Adipocyte (in vitro differentiated cells): Measurements from ENCODE around the gene MPPED1.

Experiments
- DNase-seq: peaks from one replicate; pipeline ENCODE4 v3.0.0-alpha.2; 2015; ENCODE audit warnings: low read depth
- H3K27me3 ChIP-seq: replicated peaks from 2 replicates; pipeline ENCODE4 v1.7.0; 2013; ENCODE audit warnings: mild to moderate bottlenecking, low read length, moderate library complexity; ENCODE audit not compliant: control insufficient read depth, insufficient read depth
- H3K36me3 ChIP-seq: 2 replicates; pipeline ENCODE4 v1.7.0; 2013; ENCODE audit warnings: low read length, mild to moderate bottlenecking, moderate library complexity; ENCODE audit not compliant: control insufficient read depth, insufficient read depth, severe bottlenecking
- H3K4me1 ChIP-seq: 2 replicates; pipeline ENCODE4 v1.7.0; 2013; ENCODE audit warnings: mild to moderate bottlenecking, low read length, moderate library complexity; ENCODE audit not compliant: control insufficient read depth, insufficient read depth
- H3K4me3 ChIP-seq: 2 replicates; pipeline ENCODE4 v1.7.0; 2013; ENCODE audit warnings: mild to moderate bottlenecking, low read length, moderate library complexity
- H3K9ac ChIP-seq: 2 replicates; pipeline ENCODE4 v1.7.0; 2013; ENCODE audit warnings: mild to moderate bottlenecking, low read length, moderate library complexity
- H3K9me3 ChIP-seq: 2 replicates; pipeline ENCODE4 v1.7.0; 2013; ENCODE audit warnings: mild to moderate bottlenecking, low read length, moderate library complexity; ENCODE audit not compliant: control insufficient read depth

MPPED1 gene

GRCh38 chr22:43462701-43463100 is 50.9 kb downstream of the MPPED1 start:
- Histone ChIP-seq H3K9ac (no peak overlapping the region), H3K27me3 (peaks cover 5% of the 10 kb centered on the region), H3K36me3 (no peaks in the 10 kb centered on the region), H3K9me3 (peaks cover 27% of the 10 kb centered on the region), H3K4me3 (no peak overlapping the region), H3K4me1 (no peaks in the 10 kb centered on the region)
- DNase-seq: no peak

DNA sequence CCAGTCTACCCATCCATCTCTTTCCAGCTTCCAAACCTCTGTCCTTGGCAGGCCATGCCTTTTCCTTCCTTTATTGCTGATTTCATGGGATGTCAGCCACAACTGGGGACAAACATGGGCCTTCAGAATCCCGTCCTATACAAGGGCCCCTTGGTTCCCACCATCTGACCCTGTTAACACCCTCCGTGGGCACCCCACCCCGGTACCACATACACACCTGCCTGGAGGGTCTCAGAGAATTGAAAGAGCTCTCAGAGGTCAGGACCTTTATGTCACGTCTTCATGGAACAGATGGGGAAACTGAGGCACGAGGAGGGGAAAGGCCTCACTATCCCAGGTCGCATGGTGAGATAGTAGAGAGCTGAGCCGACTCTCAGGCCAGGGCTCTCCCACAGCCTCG is 53.0 kb downstream of the MPPED1 start:
- no peak for DNase-seq
- Histone ChIP-seq H3K9me3 (peaks cover 23% of the 10 kb centered on the region), H3K36me3 (no peaks in the 10 kb centered on the region)

DNA sequence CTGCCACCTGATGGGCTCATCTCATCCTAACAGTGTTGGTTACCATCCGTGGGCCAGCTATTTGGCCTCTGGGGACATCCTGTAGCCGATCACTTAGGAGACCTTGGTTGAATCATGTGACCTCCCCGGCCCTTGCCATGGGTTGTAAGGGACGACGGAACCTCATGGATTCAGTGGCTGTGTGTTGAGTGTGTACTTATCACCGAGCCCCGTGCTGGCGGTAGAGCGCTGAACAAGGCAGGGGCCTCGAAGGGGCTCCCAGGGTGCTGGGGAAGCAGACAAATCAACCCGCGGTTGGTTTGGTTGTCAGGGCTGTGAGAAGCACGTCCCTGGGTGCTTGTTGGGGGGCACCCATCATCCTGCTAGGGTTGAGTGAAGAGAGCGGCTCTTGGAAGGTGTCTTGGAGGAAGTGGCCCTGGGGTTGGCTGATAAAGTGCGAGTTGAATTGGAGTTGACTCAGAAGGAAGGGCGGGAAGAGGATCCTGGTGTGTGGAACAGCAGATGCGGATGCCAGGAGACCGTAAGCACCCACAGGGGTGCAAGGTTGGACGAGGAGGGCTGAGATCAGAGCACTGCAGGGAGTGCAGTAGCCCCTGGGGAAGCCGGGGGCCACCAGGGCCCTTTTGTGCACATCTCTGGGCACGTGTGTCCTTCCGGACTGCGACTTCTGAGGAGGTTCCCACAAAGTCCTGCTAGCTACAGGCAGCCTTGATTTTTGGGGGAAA is 53.6 kb downstream of the MPPED1 start:
- no peak overlapping the region for H3K4me3 ChIP-seq
- no peak for DNase-seq
- H3K4me1 ChIP-seq: no peaks in the 10 kb centered on the region
- H3K27me3 ChIP-seq: peaks cover 18% of the 10 kb centered on the region
- H3K36me3 ChIP-seq: no peaks in the 10 kb centered on the region
- H3K9me3 ChIP-seq: peaks cover 23% of the 10 kb centered on the region
- no peak overlapping the region for H3K9ac ChIP-seq

More for the DNA sequence above, 53.0 kb downstream of the MPPED1 start:
- Histone ChIP-seq H3K4me3 (no peak overlapping the region), H3K4me1 (no peaks in the 10 kb centered on the region), H3K27me3 (peaks cover 18% of the 10 kb centered on the region), H3K9ac (no peak overlapping the region)

GRCh38 chr22:43466710-43467109 is 54.9 kb downstream of the MPPED1 start:
- Histone ChIP-seq H3K27me3 (peaks cover 21% of the 10 kb centered on the region), H3K9me3 (peaks cover 14% of the 10 kb centered on the region), H3K36me3 (no peaks in the 10 kb centered on the region), H3K9ac (no peak overlapping the region), H3K4me3 (no peak overlapping the region), H3K4me1 (no peaks in the 10 kb centered on the region)
- DNase-seq: no peak

- Histone ChIP-seq H3K4me1 (no peaks in the 10 kb centered on the region), H3K9ac (no peak overlapping the region), H3K36me3 (no peaks in the 10 kb centered on the region), H3K27me3 (peaks cover 21% of the 10 kb centered on the region), H3K9me3 (peaks cover 7% of the 10 kb centered on the region), H3K4me3 (no peak overlapping the region)
- DNase-seq: no peak
These were observed 55.6 kb downstream of the MPPED1 start for GRCh38 chr22:43467216-43467940.

- DNase-seq: no peak
- Histone ChIP-seq H3K9ac (no peak overlapping the region), H3K27me3 (peaks cover 21% of the 10 kb centered on the region), H3K36me3 (no peaks in the 10 kb centered on the region), H3K4me3 (no peak overlapping the region), H3K4me1 (no peaks in the 10 kb centered on the region), H3K9me3 (no peaks in the 10 kb centered on the region)
These were observed 58.4 kb downstream of the MPPED1 start for GRCh38 chr22:43470253-43470652.

GRCh38 chr22:43470941-43471585 is 59.2 kb downstream of the MPPED1 start:
- Histone ChIP-seq H3K4me1 (no peaks in the 10 kb centered on the region), H3K9me3 (no peaks in the 10 kb centered on the region), H3K9ac (no peak overlapping the region), H3K36me3 (no peaks in the 10 kb centered on the region), H3K27me3 (peaks cover 19% of the 10 kb centered on the region), H3K4me3 (no peak overlapping the region)
- DNase-seq: no peak

DNA sequence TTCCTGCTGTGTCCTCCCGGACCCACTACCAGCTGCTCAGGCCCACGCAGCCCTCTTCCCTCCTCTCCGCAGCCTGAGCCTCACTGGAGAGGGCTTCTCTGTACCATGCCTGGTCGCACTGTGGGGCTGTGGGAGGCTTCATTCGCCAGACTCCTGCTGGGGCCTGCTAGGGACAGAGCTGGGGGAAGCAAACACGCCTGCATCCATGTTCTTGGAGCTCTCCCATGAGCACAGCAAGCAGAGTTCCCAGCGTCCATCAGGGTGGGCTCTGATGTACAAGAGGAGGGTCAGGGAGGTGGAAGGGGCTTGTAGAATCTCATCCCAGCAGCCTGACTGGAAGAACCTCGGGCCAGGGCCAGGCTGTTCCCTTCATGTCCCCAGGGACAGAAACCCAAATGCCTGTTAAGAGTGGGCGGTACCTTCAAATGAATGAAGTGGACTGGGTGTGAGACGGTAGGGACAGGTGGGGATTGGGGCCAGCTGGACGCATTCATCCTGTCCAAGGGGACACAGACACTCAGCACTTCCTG is 59.9 kb downstream of the MPPED1 start:
- H3K4me1 ChIP-seq: no peaks in the 10 kb centered on the region
- H3K36me3 ChIP-seq: no peaks in the 10 kb centered on the region
- no peak overlapping the region for H3K9ac ChIP-seq
- H3K9me3 ChIP-seq: no peaks in the 10 kb centered on the region
- no peak for DNase-seq
- peaks cover 16% of the 10 kb centered on the region for H3K27me3 ChIP-seq
- no peak overlapping the region for H3K4me3 ChIP-seq

DNA sequence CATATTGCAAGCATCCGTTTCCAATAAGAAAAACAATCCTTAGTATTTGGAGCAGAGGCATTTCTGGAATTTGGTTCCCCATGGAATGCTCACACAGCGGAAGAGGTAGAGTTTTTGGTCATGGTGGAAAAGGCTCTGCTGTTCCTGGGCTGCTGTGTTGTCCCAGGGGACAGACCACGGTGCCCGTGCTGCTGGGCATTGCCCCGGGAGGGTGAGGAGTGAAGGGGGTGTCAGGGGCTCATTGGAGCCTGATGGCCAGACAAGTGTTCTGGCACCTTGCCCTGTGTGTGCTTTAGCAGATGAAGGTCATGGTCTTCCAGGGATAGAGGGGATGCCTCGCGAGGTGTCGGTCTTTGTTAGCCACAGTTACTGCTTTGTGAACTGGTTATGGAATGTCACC is 61.2 kb downstream of the MPPED1 start:
- Histone ChIP-seq H3K27me3 (peaks cover 22% of the 10 kb centered on the region), H3K4me1 (no peaks in the 10 kb centered on the region), H3K9ac (no peak overlapping the region), H3K9me3 (no peaks in the 10 kb centered on the region), H3K36me3 (no peaks in the 10 kb centered on the region), H3K4me3 (no peak overlapping the region)
- DNase-seq: no peak

DNA sequence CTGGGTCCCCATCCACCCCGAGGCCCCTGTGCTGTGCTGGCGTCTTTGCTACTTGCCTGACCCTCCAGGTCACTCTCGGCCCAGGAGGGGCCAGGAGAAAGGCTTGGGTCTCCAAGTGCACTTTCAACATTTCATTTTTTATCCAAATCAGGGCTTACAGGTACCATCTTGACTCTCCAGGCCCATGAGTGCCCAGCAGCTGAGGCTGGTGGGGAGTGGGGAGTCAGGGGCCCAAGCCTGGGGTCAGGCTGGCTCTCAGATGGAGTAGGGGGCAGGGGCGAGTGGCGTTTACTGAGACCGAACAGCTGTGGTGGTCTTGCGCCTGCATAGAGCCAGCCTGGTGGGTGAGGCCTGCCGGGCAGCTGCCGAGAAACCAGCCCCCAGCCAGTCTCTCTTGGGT is 61.6 kb downstream of the MPPED1 start:
- H3K9ac ChIP-seq: no peak overlapping the region

More for the DNA sequence above, 61.6 kb downstream of the MPPED1 start:
- Histone ChIP-seq H3K9me3 (no peaks in the 10 kb centered on the region), H3K4me3 (no peak overlapping the region), H3K4me1 (no peaks in the 10 kb centered on the region), H3K36me3 (no peaks in the 10 kb centered on the region), H3K27me3 (peaks cover 18% of the 10 kb centered on the region)
- DNase-seq: no peak
